ENCODE measurements around the gene TOX4.

GRCh38 chr14:21520767-21521166 lies 43.8 kb downstream of the TOX4 start:
- TF ChIP-seq CTCF (IDR thresholded peaks at IDR 0.05): no peak
- TF ChIP-seq EZH2 (IDR thresholded peaks at IDR 0.05; ENCODE audit: borderline replicate concordance, insufficient read depth, low read depth, low read length, poor library complexity, severe bottlenecking): no peak
